ENCODE data around the gene ST6GAL2.

- TF ChIP-seq TAF1 (IDR thresholded peaks at IDR 0.05; ENCODE audit: low read depth) (no peak), CEBPB (IDR thresholded peaks at IDR 0.05) (no peak), NFIC (IDR thresholded peaks at IDR 0.05) (no peak), ZBTB7A (IDR thresholded peaks at IDR 0.05; ENCODE audit: low read depth) (no peak), REST (IDR thresholded peaks at IDR 0.05; ENCODE audit: low read depth) (no peak), FOXM1 (IDR thresholded peaks at IDR 0.05; ENCODE audit: borderline replicate concordance, low read depth) (no peak), YY1 (IDR thresholded peaks at IDR 0.05; ENCODE audit: low read depth) (no peak), TEAD4 (IDR thresholded peaks at IDR 0.05) (no peak), MAX (IDR thresholded peaks at IDR 0.05) (no peak), EP300 (IDR thresholded peaks at IDR 0.05; ENCODE audit: borderline replicate concordance) (no peak), CREB1 (IDR thresholded peaks at IDR 0.05; ENCODE audit: low read depth) (no peak), TCF12 (IDR thresholded peaks at IDR 0.05; ENCODE audit: low read depth) (no peak), RAD21 (IDR thresholded peaks at IDR 0.05; ENCODE audit: low read depth) (no peak), EGR1 (IDR thresholded peaks at IDR 0.05) (no peak)
Observed at GRCh38 chr2:106798826-106799552, 87.0 kb downstream of the ST6GAL2 start.

All from Ishikawa (cell line).